Neural cell (in vitro differentiated cells): ENCODE data around the gene TMEM107.

Source experiments
- POLR2AphosphoS5 ChIP-seq: IDR thresholded peaks from 2 replicates; pipeline ENCODE4 v1.6.1; 2012
- TF ChIP-seq, protein P1 (sequence below): fragments of 450-650 bp; IDR thresholded peaks from 2 replicates; pipeline ENCODE4 v1.5.1; 2014; ENCODE audit warnings: antibody characterized with exemption, mild to moderate bottlenecking, moderate library complexity; ENCODE audit not compliant: poor library complexity, severe bottlenecking

DNA sequence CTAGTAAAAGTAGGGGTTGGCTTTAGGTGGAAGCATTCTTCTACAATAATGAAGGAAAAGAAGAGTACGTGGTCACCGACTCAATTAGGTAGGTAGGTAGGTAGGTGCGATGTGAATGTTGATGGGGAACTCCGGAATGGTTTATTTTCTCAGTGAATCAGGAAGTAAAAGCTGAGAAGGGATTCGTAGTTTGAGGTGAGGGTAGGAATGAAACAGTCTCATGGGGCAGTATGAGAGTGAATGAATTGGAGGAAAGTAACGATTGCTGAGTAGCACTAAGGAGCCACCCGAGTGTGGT is 37.9 kb downstream of the TMEM107 start:
- TF ChIP-seq, protein P1, sequence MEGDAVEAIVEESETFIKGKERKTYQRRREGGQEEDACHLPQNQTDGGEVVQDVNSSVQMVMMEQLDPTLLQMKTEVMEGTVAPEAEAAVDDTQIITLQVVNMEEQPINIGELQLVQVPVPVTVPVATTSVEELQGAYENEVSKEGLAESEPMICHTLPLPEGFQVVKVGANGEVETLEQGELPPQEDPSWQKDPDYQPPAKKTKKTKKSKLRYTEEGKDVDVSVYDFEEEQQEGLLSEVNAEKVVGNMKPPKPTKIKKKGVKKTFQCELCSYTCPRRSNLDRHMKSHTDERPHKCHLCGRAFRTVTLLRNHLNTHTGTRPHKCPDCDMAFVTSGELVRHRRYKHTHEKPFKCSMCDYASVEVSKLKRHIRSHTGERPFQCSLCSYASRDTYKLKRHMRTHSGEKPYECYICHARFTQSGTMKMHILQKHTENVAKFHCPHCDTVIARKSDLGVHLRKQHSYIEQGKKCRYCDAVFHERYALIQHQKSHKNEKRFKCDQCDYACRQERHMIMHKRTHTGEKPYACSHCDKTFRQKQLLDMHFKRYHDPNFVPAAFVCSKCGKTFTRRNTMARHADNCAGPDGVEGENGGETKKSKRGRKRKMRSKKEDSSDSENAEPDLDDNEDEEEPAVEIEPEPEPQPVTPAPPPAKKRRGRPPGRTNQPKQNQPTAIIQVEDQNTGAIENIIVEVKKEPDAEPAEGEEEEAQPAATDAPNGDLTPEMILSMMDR: no peak
- no peak for TF ChIP-seq POLR2AphosphoS5
